Mesendoderm (in vitro differentiated cells): ENCODE data around the gene SNRPD2.

ENCODE experiments used
- DNase-seq: peaks from one replicate; pipeline ENCODE4 v3.0.0; 2013
- H2AK5ac ChIP-seq: 2 replicates; pipeline ENCODE4 v1.6.1; 2013; ENCODE audit warnings: low read length, inconsistent platforms
- H2BK120ac ChIP-seq: 2 replicates; pipeline ENCODE4 v1.6.1; 2013; ENCODE audit warnings: low read depth, mild to moderate bottlenecking, low read length, moderate library complexity, mixed read lengths
- H2BK15ac ChIP-seq: replicated peaks from 2 replicates; pipeline ENCODE4 v1.6.1; 2013; ENCODE audit warnings: low read depth, mild to moderate bottlenecking, moderate library complexity
- H2BK5ac ChIP-seq: 2 replicates; pipeline ENCODE4 v1.6.1; 2013; ENCODE audit warnings: low read length, inconsistent platforms
- H3K18ac ChIP-seq: 2 replicates; pipeline ENCODE4 v1.6.1; 2013; ENCODE audit warnings: mild to moderate bottlenecking, low read length, mixed read lengths
- H3K23ac ChIP-seq: one replicate; pipeline ENCODE4 v1.6.1; 2013; ENCODE audit warnings: low read length
- H3K27ac ChIP-seq: 2 replicates; pipeline ENCODE4 v1.5.1; 2013; ENCODE audit warnings: low read depth, mild to moderate bottlenecking, inconsistent platforms, low read length, moderate library complexity
- H3K27me3 ChIP-seq: 2 replicates; pipeline ENCODE4 v1.6.1; 2013; ENCODE audit warnings: low read length, control low read depth, mild to moderate bottlenecking, inconsistent platforms; ENCODE audit not compliant: insufficient read depth, poor library complexity
- H3K36me3 ChIP-seq: 2 replicates; pipeline ENCODE4 v1.6.1; 2013; ENCODE audit warnings: low read length, inconsistent platforms; ENCODE audit not compliant: control insufficient read depth, insufficient read depth
- H3K4ac ChIP-seq: one replicate; pipeline ENCODE4 v1.6.1; 2013; ENCODE audit warnings: low read depth, mild to moderate bottlenecking, low read length, moderate library complexity
- H3K4me1 ChIP-seq: 2 replicates; pipeline ENCODE4 v1.6.1; 2013; ENCODE audit warnings: low read depth, low read length, inconsistent platforms; ENCODE audit not compliant: control insufficient read depth
- H3K4me2 ChIP-seq: 2 replicates; pipeline ENCODE4 v1.6.1; 2013; ENCODE audit warnings: low read length
- H3K4me3 ChIP-seq: 2 replicates; pipeline ENCODE4 v1.5.1; 2013; ENCODE audit warnings: mild to moderate bottlenecking, low read length
- H3K56ac ChIP-seq: one replicate; pipeline ENCODE4 v1.6.1; 2013; ENCODE audit warnings: low read length
- H3K79me1 ChIP-seq: 2 replicates; pipeline ENCODE4 v1.6.1; 2013; ENCODE audit warnings: low read length, inconsistent platforms
- H3K79me2 ChIP-seq: 2 replicates; pipeline ENCODE4 v1.6.1; 2013; ENCODE audit warnings: mild to moderate bottlenecking, low read length; ENCODE audit not compliant: control insufficient read depth, insufficient read depth
- H3K9ac ChIP-seq: 2 replicates; pipeline ENCODE4 v1.6.1; 2013; ENCODE audit warnings: low read length, inconsistent platforms
- H4K5ac ChIP-seq: one replicate; pipeline ENCODE4 v1.6.1; 2013; ENCODE audit warnings: low read length
- H4K8ac ChIP-seq: one replicate; pipeline ENCODE4 v1.6.1; 2013; ENCODE audit warnings: low read depth, mild to moderate bottlenecking, control low read depth, low read length, moderate library complexity
- WGBS: extraction: QIAGEN DNeasy Blood & Tissue Kit; methylation state at CpG from one replicate; pipeline ENCODE4 v1.1.7; 2013; ENCODE audit warnings: low lambda C conversion rate, missing lambda C conversion rate; ENCODE audit not compliant: insufficient coverage; ENCODE audit errors: extremely low coverage; 5-methylcytosine and 5-hydroxymethylcytosine counted together

SNRPD2 gene

DNA sequence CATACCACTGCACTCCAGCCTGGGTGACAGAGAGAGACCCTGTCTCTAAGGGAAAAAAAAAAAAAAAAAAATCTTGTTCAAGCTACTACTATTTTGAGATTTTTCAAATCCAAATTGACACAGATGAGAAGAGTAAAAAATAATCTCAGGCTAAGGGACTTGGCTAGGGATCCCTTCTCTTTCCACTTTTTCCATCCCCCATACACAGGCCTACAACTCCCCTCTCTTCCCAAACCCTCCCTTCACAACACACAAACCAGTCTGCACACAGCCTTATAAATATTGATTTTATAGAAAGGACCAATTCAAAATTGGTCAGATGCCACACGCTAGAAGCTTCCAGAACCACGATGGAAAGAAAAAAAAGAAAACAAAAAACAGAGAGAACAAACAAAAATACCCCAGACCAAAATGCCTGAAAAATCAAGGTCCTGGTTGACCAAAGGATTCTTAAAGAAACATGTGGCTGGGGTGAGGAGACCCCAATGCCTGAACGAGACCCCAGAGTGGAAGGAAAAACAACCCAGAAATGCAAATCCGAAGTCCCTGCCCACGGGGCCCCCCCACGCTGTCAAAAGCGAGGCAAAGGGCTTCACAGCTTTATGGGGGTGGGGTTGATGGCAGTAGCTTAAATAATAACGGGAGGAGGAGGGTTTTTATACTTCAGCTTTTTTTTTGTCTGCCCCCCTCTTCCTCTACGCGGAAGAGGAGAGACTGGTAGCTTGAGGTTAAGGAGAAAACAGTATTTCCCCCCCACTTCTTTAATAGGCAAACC lies 18.8 kb upstream of the SNRPD2 start:
- Histone ChIP-seq H3K56ac (no peak overlapping the region), H3K27ac (no peak overlapping the region), H3K79me1 (peaks cover 14% of the 10 kb centered on the region), H3K4ac (no peak overlapping the region), H3K4me3 (no peak overlapping the region), H2AK5ac (no peak overlapping the region), H3K27me3 (no peaks in the 10 kb centered on the region), H2BK5ac (no peak overlapping the region), H4K8ac (no peak overlapping the region), H2BK120ac (no peak overlapping the region), H3K23ac (no peak overlapping the region), H2BK15ac (no peak overlapping the region), H3K18ac (no peak overlapping the region), H3K4me2 (no peak overlapping the region), H3K9ac (no peak overlapping the region), H3K4me1 (no peaks in the 10 kb centered on the region), H3K36me3 (peaks cover 2% of the 10 kb centered on the region), H3K79me2 (peaks cover 18% of the 10 kb centered on the region), H4K5ac (no peak overlapping the region)
- DNase-seq: no peak
- no CpG with 5 or more reads among the region's 10 CpGs for WGBS

GRCh38 chr19:45705710-45706415 lies 14.1 kb upstream of the SNRPD2 start:
- H3K4ac ChIP-seq: no peak overlapping the region
- no peak overlapping the region for H2BK15ac ChIP-seq
- H3K4me1 ChIP-seq: no peaks in the 10 kb centered on the region
- no peak overlapping the region for H3K9ac ChIP-seq
- no peak overlapping the region for H3K4me2 ChIP-seq
- H4K5ac ChIP-seq: no peak overlapping the region
- no peak overlapping the region for H3K56ac ChIP-seq
- no peaks in the 10 kb centered on the region for H3K27me3 ChIP-seq
- H2BK5ac ChIP-seq: no peak overlapping the region
- H3K4me3 ChIP-seq: no peak overlapping the region
- H3K23ac ChIP-seq: no peak overlapping the region
- no peaks in the 10 kb centered on the region for H3K79me2 ChIP-seq
- peaks cover 8% of the 10 kb centered on the region for H3K36me3 ChIP-seq
- H2BK120ac ChIP-seq: no peak overlapping the region
- no peak for DNase-seq
- no peak overlapping the region for H2AK5ac ChIP-seq
- no peaks in the 10 kb centered on the region for H3K79me1 ChIP-seq
- no peak overlapping the region for H3K18ac ChIP-seq
- no peak overlapping the region for H4K8ac ChIP-seq
- no CpG with 5 or more reads among the region's 12 CpGs for WGBS
- H3K27ac ChIP-seq: no peak overlapping the region

GRCh38 chr19:45705115-45705514 lies 13.4 kb upstream of the SNRPD2 start:
- DNase-seq: no peak
- H3K27me3 ChIP-seq: no peaks in the 10 kb centered on the region
- H3K36me3 ChIP-seq: peaks cover 8% of the 10 kb centered on the region
- H3K56ac ChIP-seq: no peak overlapping the region
- no peaks in the 10 kb centered on the region for H3K79me2 ChIP-seq
- no peak overlapping the region for H3K27ac ChIP-seq
- no CpG with 5 or more reads among the region's 9 CpGs for WGBS
- no peaks in the 10 kb centered on the region for H3K4me1 ChIP-seq
- no peak overlapping the region for H2BK120ac ChIP-seq
- H3K79me1 ChIP-seq: no peaks in the 10 kb centered on the region
- H3K9ac ChIP-seq: no peak overlapping the region
- no peak overlapping the region for H3K4ac ChIP-seq
- H2AK5ac ChIP-seq: no peak overlapping the region
- no peak overlapping the region for H2BK5ac ChIP-seq
- no peak overlapping the region for H4K5ac ChIP-seq
- no peak overlapping the region for H3K23ac ChIP-seq
- no peak overlapping the region for H3K4me3 ChIP-seq
- H2BK15ac ChIP-seq: no peak overlapping the region
- H3K18ac ChIP-seq: no peak overlapping the region
- no peak overlapping the region for H3K4me2 ChIP-seq
- H4K8ac ChIP-seq: no peak overlapping the region

DNA sequence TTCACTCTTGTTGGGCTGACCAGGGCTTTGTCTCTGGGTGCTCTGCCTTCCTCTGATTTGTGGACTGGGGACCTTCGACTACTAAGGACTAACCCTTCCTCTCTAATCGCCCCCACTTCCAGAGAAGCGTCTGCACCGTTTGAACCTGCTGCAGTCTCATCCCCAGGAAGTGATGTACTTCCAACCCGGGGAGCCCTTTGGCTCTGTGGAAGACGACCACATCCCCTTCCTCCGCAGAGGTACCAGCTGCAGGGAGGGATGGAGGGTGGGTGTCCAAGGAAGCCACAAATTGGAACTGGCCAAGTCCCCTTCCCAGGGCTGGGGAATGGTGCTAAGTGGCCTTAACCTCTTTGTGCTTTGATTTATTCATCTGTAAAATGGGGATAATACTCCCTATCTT lies 9.9 kb upstream of the SNRPD2 start:
- Histone ChIP-seq H3K27me3 (no peaks in the 10 kb centered on the region), H4K5ac (no peak overlapping the region), H3K36me3 (peaks cover 13% of the 10 kb centered on the region), H3K79me1 (peaks cover 1% of the 10 kb centered on the region), H3K9ac (no peak overlapping the region), H2BK5ac (no peak overlapping the region), H3K23ac (no peak overlapping the region), H3K18ac (no peak overlapping the region), H2BK15ac (no peak overlapping the region), H4K8ac (no peak overlapping the region), H3K79me2 (no peaks in the 10 kb centered on the region), H2AK5ac (no peak overlapping the region), H3K4me2 (no peak overlapping the region), H2BK120ac (no peak overlapping the region), H3K4me1 (no peaks in the 10 kb centered on the region), H3K56ac (no peak overlapping the region), H3K4me3 (no peak overlapping the region), H3K4ac (no peak overlapping the region), H3K27ac (no peak overlapping the region)
- DNase-seq: no peak
- no CpG with 5 or more reads among the region's 7 CpGs for WGBS

DNA sequence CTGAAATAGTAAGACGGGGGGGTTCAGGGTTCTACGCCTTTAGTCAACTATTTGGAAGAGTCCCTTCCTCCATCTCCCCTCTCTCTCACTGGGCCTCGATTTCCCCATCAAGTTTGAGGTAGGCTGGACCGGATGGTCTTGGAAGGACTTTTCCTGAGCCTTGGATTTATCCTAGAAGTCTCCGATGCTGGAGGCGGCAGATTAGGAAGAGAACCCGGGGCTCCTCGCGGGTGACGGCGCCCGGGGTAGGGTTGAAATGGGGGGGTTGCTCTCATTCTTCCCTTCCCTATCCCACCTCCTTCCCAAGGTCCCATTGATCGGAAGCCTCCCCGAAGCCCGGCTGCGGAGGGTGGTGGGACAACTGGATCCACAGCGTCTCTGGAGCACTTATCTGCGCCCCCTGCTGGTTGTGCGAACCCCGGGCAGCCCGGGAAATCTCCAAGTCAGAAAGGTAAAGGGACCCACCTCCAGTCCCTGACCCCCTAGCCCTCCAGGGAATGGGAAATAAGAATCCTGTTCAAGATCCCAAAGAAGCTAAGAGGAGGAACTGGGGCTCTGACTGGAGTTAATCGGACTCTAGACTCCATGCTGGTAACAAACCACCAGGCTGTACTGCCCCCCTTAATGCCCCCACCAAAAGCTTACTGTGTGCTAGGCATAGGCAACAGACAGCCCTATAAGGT lies 1.5 kb upstream of the SNRPD2 start:
- H3K4me3 ChIP-seq: peak overlapping the region; percentile 79
- no CpG with 5 or more reads among the region's 22 CpGs for WGBS
- H3K23ac ChIP-seq: no peak overlapping the region
- no peak overlapping the region for H4K5ac ChIP-seq
- H3K36me3 ChIP-seq: peaks cover 6% of the 10 kb centered on the region
- H3K4ac ChIP-seq: peak overlapping the region; percentile 70
- no peak overlapping the region for H2BK120ac ChIP-seq
- H3K9ac ChIP-seq: peak overlapping the region; percentile 89
- H2BK15ac ChIP-seq: no peak overlapping the region
- peak; percentile 85 for DNase-seq
- H2AK5ac ChIP-seq: no peak overlapping the region
- no peaks in the 10 kb centered on the region for H3K27me3 ChIP-seq
- no peak overlapping the region for H3K27ac ChIP-seq
- peak overlapping the region; percentile 88 for H3K56ac ChIP-seq
- H2BK5ac ChIP-seq: no peak overlapping the region
- peak overlapping the region; percentile 85 for H3K4me2 ChIP-seq
- H4K8ac ChIP-seq: no peak overlapping the region
- peak overlapping the region; percentile 8 for H3K18ac ChIP-seq
- peaks cover 12% of the 10 kb centered on the region for H3K79me2 ChIP-seq
- no peaks in the 10 kb centered on the region for H3K4me1 ChIP-seq
- peaks cover 13% of the 10 kb centered on the region for H3K79me1 ChIP-seq
